IMR-90 (cell line): ENCODE results near the gene NAA38. TPM values are rescaled to one million over a fixed set of nuclear protein-coding genes. Genes with fewer than 3 reads are reported as not detected.

Source experiments
- ATAC-seq: fragments of 200-7000 bp; cut with Tn5 transposase; 2 replicates; pipeline ENCODE4 v1.9.1; 2020; ENCODE audit warnings: low read depth, mild to moderate bottlenecking, moderate library complexity
- BruUV-seq: library from RNA; stranded (reverse); fragments of 400-500 nt; replicated peaks from 2 replicates; lab custom pipeline; 2021; lab: Mats Ljungman, UMichigan
- CTCF ChIA-PET: fragments of 300-600 bp; formaldehyde crosslinking; extraction: SDS; loops from one replicate; lab custom pipeline; 2021; ENCODE audit warnings: antibody characterized with exemption; lab: Yijun Ruan, JAX
- POLR2A ChIA-PET: fragments of 300-600 bp; sonication (Branson Sonifier 250); formaldehyde crosslinking; loops from one replicate; lab custom pipeline; 2022; ENCODE audit warnings: antibody characterized with exemption; ENCODE audit not compliant: unreplicated experiment; lab: Charles Lee
- DNase-seq: peaks from one replicate; pipeline ENCODE4 v3.0.0; 2013
- H2AFZ ChIP-seq: replicated peaks from 2 replicates; pipeline ENCODE3; 2013; ENCODE audit warnings: low read length, mild to moderate bottlenecking; ENCODE audit not compliant: poor library complexity
- H2AK5ac ChIP-seq: 2 replicates; pipeline ENCODE4 v1.6.1; 2013; ENCODE audit warnings: low read depth, low read length, inconsistent platforms
- H2AK9ac ChIP-seq: replicated peaks from 2 replicates; pipeline ENCODE3; 2013; ENCODE audit warnings: mild to moderate bottlenecking, low read depth, low read length, moderate library complexity; ENCODE audit not compliant: poor library complexity
- H2BK120ac ChIP-seq: 2 replicates; pipeline ENCODE4 v1.6.1; 2013; ENCODE audit warnings: low read depth, low read length, inconsistent platforms
- H2BK15ac ChIP-seq: 3 replicates; pipeline ENCODE4 v1.6.1; 2013; ENCODE audit warnings: low read depth, low read length, inconsistent platforms
- H2BK20ac ChIP-seq: 2 replicates; pipeline ENCODE4 v1.6.1; 2013; ENCODE audit warnings: low read depth, mild to moderate bottlenecking, inconsistent platforms, low read length, moderate library complexity
- H2BK5ac ChIP-seq: 2 replicates; pipeline ENCODE4 v1.6.1; 2013; ENCODE audit warnings: mild to moderate bottlenecking, low read depth, low read length, inconsistent platforms; ENCODE audit not compliant: poor library complexity, severe bottlenecking
- H3K14ac ChIP-seq: replicated peaks from 2 replicates; pipeline ENCODE4 v1.6.1; 2013; ENCODE audit warnings: low read depth, low read length, inconsistent platforms
- H3K18ac ChIP-seq: 2 replicates; pipeline ENCODE4 v1.6.1; 2013; ENCODE audit warnings: low read depth, low read length, control low read depth
- H3K23ac ChIP-seq: 2 replicates; pipeline ENCODE4 v1.6.1; 2013; ENCODE audit warnings: low read depth, low read length, inconsistent platforms
- H3K27ac ChIP-seq: 2 replicates; pipeline ENCODE4 v1.5.1; 2013; ENCODE audit warnings: mild to moderate bottlenecking, control low read depth, low read length; ENCODE audit not compliant: insufficient read depth
- H3K27me3 ChIP-seq: 2 replicates; pipeline ENCODE4 v1.6.1; 2013; ENCODE audit warnings: low read length; ENCODE audit not compliant: control insufficient read depth, insufficient read depth
- H3K36me3 ChIP-seq: 2 replicates; pipeline ENCODE4 v1.6.1; 2013; ENCODE audit warnings: low read length, mixed read lengths; ENCODE audit not compliant: control insufficient read depth, insufficient read depth
- H3K4ac ChIP-seq: 2 replicates; pipeline ENCODE4 v1.6.1; 2013; ENCODE audit warnings: low read depth, low read length, inconsistent platforms
- H3K4me1 ChIP-seq: 2 replicates; pipeline ENCODE4 v1.6.1; 2013; ENCODE audit warnings: low read length, mixed read lengths; ENCODE audit not compliant: control insufficient read depth, insufficient read depth
- H3K4me2 ChIP-seq: 2 replicates; pipeline ENCODE4 v1.6.1; 2013; ENCODE audit warnings: low read depth, mild to moderate bottlenecking, control low read depth, low read length, moderate library complexity
- H3K4me3 ChIP-seq: 2 replicates; pipeline ENCODE4 v1.5.1; 2013; ENCODE audit warnings: low read depth, mild to moderate bottlenecking, control low read depth, low read length, moderate library complexity; ENCODE audit not compliant: insufficient read depth
- H3K56ac ChIP-seq: 2 replicates; pipeline ENCODE4 v1.6.1; 2013; ENCODE audit warnings: low read length, inconsistent platforms; ENCODE audit not compliant: insufficient read depth; ENCODE audit errors: extremely low read depth
- H3K79me1 ChIP-seq, 2 experiments: 2 replicates each; pipeline ENCODE4 v1.6.1; 2013; ENCODE audit warnings: low read length in 2 of 2, inconsistent platforms in 1 of 2, low read depth in 1 of 2
- H3K9ac ChIP-seq: 2 replicates; pipeline ENCODE4 v1.6.1; 2013; ENCODE audit warnings: low read depth, low read length, control low read depth
- H3K9me1 ChIP-seq: 2 replicates; pipeline ENCODE4 v1.6.1; 2013; ENCODE audit warnings: low read length, inconsistent platforms; ENCODE audit not compliant: insufficient read depth
- H3K9me3 ChIP-seq: 2 replicates; pipeline ENCODE4 v1.6.1; 2013; ENCODE audit warnings: low read length; ENCODE audit not compliant: control insufficient read depth, insufficient read depth
- H4K20me1 ChIP-seq: 2 replicates; pipeline ENCODE4 v1.6.1; 2013; ENCODE audit warnings: low read length, inconsistent platforms; ENCODE audit not compliant: insufficient read depth
- H4K5ac ChIP-seq: 2 replicates; pipeline ENCODE4 v1.6.1; 2013; ENCODE audit warnings: mild to moderate bottlenecking, low read depth, low read length, control low read depth
- H4K8ac ChIP-seq, 2 experiments: 2 replicates each; pipeline ENCODE4 v1.6.1; 2013; ENCODE audit warnings: low read depth in 2 of 2, low read length in 2 of 2, control low read depth in 1 of 2, inconsistent platforms in 1 of 2
- H4K91ac ChIP-seq: 2 replicates; pipeline ENCODE4 v1.6.1; 2013; ENCODE audit warnings: low read depth, low read length, inconsistent platforms; ENCODE audit not compliant: insufficient read depth
- CEBPB ChIP-seq: IDR thresholded peaks from 2 replicates; pipeline ENCODE4 v1.6.1; 2012; ENCODE audit warnings: low read depth, low read length, improper control_type of control experiment
- FOS ChIP-seq: fragments of 150-350 bp; IDR thresholded peaks from 2 replicates; pipeline ENCODE4 v1.6.1; 2016; ENCODE audit warnings: low read depth, low read length
- MXI1 ChIP-seq: IDR thresholded peaks from 2 replicates; pipeline ENCODE4 v1.6.1; 2012; ENCODE audit warnings: low read depth, mild to moderate bottlenecking, low read length, moderate library complexity, borderline replicate concordance
- NFE2L2 ChIP-seq: fragments of 150-350 bp; IDR thresholded peaks from 2 replicates; pipeline ENCODE4 v1.6.1; 2016; ENCODE audit warnings: low read depth, mild to moderate bottlenecking, low read length
- RCOR1 ChIP-seq: IDR thresholded peaks from 2 replicates; pipeline ENCODE4 v1.6.1; 2012; ENCODE audit warnings: mild to moderate bottlenecking, low read length, improper control_type of control experiment; ENCODE audit not compliant: insufficient replicate concordance
- RFX5 ChIP-seq: IDR thresholded peaks from 2 replicates; pipeline ENCODE4 v1.8.0; 2012; ENCODE audit warnings: low read depth, mild to moderate bottlenecking, low read length, moderate library complexity
- SMC3 ChIP-seq: fragments of 150-350 bp; IDR thresholded peaks from 2 replicates; pipeline ENCODE4 v1.6.1; 2016; ENCODE audit warnings: low read depth, mild to moderate bottlenecking, antibody characterized with exemption, low read length, moderate library complexity
- WGBS, 2 experiments: methylation state at CpG; one replicate each; pipeline versions ENCODE4 v1.1.5 to v1.1.7; 2013; ENCODE audit warnings: missing lambda C conversion rate in 2 of 2; ENCODE audit not compliant: insufficient read length in 1 of 2; ENCODE audit errors: extremely low coverage in 2 of 2; 5-methylcytosine and 5-hydroxymethylcytosine counted together
- dilution Hi-C: fragments of 300-500 bp; cut with HindIII; formaldehyde crosslinking; loops from one replicate; pipeline ENCODE4 v1.14.3; 2018; ENCODE audit warnings: low sequenced_read_pairs; ENCODE audit not compliant: unreplicated experiment
- in situ Hi-C: fragments of 300-500 bp; cut with MboI; formaldehyde crosslinking; loops from 3 replicates; pipeline ENCODE4 v1.14.3; 2019; ENCODE audit warnings: low sequenced_read_pairs, inconsistent platforms, mixed read lengths
- intact Hi-C: fragments of 100-400 bp; cut with micrococcal nuclease; formaldehyde crosslinking; loops from 2 replicates; pipeline ENCODE4 v1.10.0; 2022
- polyA plus RNA-seq, 3 experiments: library from polyadenylated mRNA; depleted of rRNA; stranded (reverse); fragments of >200 nt; gene quantifications; 2 replicates each; pipeline ENCODE4 v1.2.3, GENCODE V29; 2012; ENCODE audit warnings: low replicate concordance in 1 of 3
- total RNA-seq: library from RNA; depleted of rRNA; stranded (reverse); fragments of >200 nt; gene quantifications from 2 replicates; pipeline ENCODE4 v1.2.3, GENCODE V29; 2012
- TF ChIP-seq, protein P1 (sequence below): fragments of 150-350 bp; IDR thresholded peaks from 2 replicates; pipeline ENCODE4 v1.6.1; 2017; ENCODE audit warnings: mild to moderate bottlenecking, antibody characterized with exemption, low read length, low read depth
- TF ChIP-seq, protein P2 (sequence below): fragments of 150-350 bp; IDR thresholded peaks from 2 replicates; pipeline ENCODE4 v1.6.1; 2016; ENCODE audit warnings: low read depth, mild to moderate bottlenecking, low read length, moderate library complexity, borderline replicate concordance

Gene NAA38
- total and polyA plus RNA-seq, 2 of the 4 experiments (the other 2 are of a cell fraction), result 40.7 to 76.8 TPM

DNA sequence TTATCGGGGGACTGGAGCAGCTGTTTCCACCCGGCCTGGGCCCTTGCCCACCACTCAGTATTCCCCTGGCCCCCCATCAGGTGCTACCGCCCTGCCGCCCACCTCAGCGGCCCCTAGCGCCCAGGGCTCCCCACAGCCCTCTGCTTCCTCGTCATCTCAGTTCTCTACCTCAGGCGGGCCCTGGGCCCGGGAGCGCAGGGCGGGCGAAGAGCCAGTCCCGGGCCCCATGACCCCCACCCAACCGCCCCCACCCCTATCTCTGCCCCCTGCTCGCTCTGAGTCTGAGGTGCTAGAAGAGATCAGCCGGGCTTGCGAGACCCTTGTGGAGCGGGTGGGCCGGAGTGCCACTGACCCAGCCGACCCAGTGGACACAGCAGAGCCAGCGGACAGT, 8.6 kb downstream of the NAA38 start:
- Histone ChIP-seq H2AK9ac (no peak overlapping the region), H3K27me3 (no peaks in the 10 kb centered on the region), H4K5ac (no peak overlapping the region), H3K23ac (no peak overlapping the region), H3K9ac (no peak overlapping the region), H3K9me1 (no peaks in the 10 kb centered on the region), H3K36me3 (peaks cover 65% of the 10 kb centered on the region), H3K14ac (no peak overlapping the region), H4K20me1 (peaks cover 50% of the 10 kb centered on the region), H3K56ac (no peak overlapping the region), H2AK5ac (no peak overlapping the region), H4K8ac (no peak overlapping the region), H2BK20ac (no peak overlapping the region), H3K4me3 (no peak overlapping the region), H3K79me1 (peaks cover 14 to 44% of the 10 kb centered on the region in 2 experiments), H3K18ac (no peak overlapping the region), H4K91ac (no peak overlapping the region), H3K4ac (no peak overlapping the region), H3K9me3 (no peaks in the 10 kb centered on the region), H2BK15ac (no peak overlapping the region), H3K4me2 (no peak overlapping the region), H2BK120ac (no peak overlapping the region), H3K4me1 (peaks cover 7% of the 10 kb centered on the region), H2AFZ (no peak overlapping the region), H3K27ac (no peak overlapping the region), H2BK5ac (no peak overlapping the region)
- intact Hi-C loops, result no loop called here
- DNase-seq (no peak), ATAC-seq (no peak)
- dilution Hi-C loops, result no loop called here
- ChIA-PET CTCF (no interaction called here), POLR2A (no interaction called here)
- 90% methylated on average over 8 of the region's 21 CpGs; no CpG with 5 or more reads in 1 of the 2 experiments for WGBS, 2 experiments
- TF ChIP-seq NFE2L2, result no peak
- TF ChIP-seq RCOR1, result no peak
- no peak for TF ChIP-seq MXI1
- TF ChIP-seq, protein P1, sequence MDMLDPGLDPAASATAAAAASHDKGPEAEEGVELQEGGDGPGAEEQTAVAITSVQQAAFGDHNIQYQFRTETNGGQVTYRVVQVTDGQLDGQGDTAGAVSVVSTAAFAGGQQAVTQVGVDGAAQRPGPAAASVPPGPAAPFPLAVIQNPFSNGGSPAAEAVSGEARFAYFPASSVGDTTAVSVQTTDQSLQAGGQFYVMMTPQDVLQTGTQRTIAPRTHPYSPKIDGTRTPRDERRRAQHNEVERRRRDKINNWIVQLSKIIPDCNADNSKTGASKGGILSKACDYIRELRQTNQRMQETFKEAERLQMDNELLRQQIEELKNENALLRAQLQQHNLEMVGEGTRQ, result no peak
- TF ChIP-seq CEBPB, result no peak
- TF ChIP-seq FOS, result no peak
- no peak for TF ChIP-seq RFX5
- TF ChIP-seq SMC3, result no peak
- TF ChIP-seq, protein P2, sequence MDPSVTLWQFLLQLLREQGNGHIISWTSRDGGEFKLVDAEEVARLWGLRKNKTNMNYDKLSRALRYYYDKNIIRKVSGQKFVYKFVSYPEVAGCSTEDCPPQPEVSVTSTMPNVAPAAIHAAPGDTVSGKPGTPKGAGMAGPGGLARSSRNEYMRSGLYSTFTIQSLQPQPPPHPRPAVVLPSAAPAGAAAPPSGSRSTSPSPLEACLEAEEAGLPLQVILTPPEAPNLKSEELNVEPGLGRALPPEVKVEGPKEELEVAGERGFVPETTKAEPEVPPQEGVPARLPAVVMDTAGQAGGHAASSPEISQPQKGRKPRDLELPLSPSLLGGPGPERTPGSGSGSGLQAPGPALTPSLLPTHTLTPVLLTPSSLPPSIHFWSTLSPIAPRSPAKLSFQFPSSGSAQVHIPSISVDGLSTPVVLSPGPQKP, result no peak
- in situ Hi-C loops, result no loop called here
- no TSS peak for BruUV-seq
